ENCODE results near the gene SCN2A.

DNA sequence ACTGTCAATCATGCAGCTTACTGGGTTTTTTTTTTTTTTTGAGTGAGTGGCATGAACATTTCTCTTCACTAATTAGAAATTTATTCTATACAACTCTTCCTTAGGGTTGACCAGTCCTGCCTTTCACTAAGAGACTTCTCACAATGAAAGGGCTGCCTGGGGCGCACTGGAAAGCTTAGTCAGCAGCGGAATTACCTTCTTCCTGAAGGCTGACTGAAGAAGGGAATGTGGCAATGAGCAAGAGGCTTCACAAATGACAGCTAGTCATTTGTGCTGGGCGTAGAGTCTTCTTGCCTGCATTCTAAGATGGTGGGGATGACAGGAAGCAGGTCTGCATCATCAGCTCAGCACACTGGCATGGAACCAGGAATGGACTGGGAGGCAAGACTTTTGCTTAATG lies 19.7 kb upstream of the SCN2A start:
- TF ChIP-seq GATA3 (IDR thresholded peaks at IDR 0.05; ENCODE audit: low read depth, low read length) (no peak), GATA2 (IDR thresholded peaks at IDR 0.05; ENCODE audit: low read depth, low read length) (no peak)

All from SH-SY5Y (cell line).